Brain pericyte (primary cell): ENCODE results near the gene IL3RA.
"Not testable (repeated sequence)": the region's sequence is repeated elsewhere in the genome, so short reads cannot be mapped to it uniquely, and the experiment has no call there.

ENCODE experiments used
- DNase-seq: peaks from one replicate; pipeline ENCODE4 v3.0.0-alpha.2; 2012; ENCODE audit warnings: low read depth, low spot score

Gene IL3RA

DNA sequence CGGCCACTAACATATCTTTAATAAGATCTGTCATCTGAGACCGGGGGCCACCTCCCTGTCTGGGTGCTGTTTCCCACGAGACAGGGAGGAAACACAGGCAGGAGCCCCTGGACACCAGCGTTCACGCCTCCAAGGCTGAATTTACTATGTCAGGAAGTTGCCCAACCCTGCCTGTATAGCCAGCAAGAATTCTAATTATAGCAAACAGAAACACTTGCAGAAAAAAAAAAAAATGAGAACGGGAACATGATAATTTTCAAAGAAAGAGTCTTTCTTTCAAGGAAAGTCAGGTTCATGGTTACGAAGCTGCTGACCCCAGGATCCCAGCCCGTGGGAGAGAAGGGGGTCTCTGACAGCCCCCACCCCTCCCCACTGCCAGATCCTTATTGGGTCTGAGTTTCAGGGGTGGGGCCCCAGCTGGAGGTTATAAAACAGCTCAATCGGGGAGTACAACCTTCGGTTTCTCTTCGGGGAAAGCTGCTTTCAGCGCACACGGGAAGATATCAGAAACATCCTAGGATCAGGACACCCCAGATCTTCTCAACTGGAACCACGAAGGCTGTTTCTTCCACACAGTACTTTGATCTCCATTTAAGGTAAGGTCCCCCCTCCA is at the start of gene IL3RA:
Gene IL3RA (plus strand): TSS at position 455 of the 613 bp plus-strand sequence. CDS start 4,981 bp downstream, outside the sequence.
- no peak for DNase-seq

GRCh38 chrX:1289535-1289934 is 47.0 kb upstream of the IL3RA start:
- DNase-seq = no peak

- no peak for DNase-seq
Measured at GRCh38 chrX:1291110-1291740, 45.4 kb upstream of the IL3RA start.

GRCh38 chrX:1292575-1293290 is 43.9 kb upstream of the IL3RA start:
- DNase-seq = no peak

- no peak for DNase-seq
Measured at GRCh38 chrX:1294301-1295067, 42.1 kb upstream of the IL3RA start.

GRCh38 chrX:1295550-1295949 is 41.0 kb upstream of the IL3RA start:
- DNase-seq = no peak

GRCh38 chrX:1297591-1297990 is 39.0 kb upstream of the IL3RA start:
- DNase-seq = not testable (repeated sequence)

DNA sequence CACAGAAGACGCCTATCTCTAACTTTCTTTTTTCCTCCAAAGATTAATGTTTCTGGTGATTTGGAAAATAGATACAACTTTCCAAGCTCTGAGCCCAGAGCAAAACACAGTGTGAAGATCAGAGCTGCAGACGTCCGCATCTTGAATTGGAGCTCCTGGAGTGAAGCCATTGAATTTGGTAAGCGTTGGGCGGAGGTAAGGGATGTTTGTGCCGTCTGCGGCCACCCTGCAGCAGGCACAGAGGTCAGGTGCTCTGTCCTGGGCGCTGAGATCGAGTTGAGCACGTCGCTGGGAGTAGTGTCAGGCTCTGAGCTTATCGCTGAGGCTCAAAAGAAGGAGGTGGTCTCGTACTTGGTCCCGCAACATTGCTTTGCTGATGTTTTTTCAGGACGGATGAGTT is 36.1 kb upstream of the IL3RA start:
- DNase-seq = no peak

DNA sequence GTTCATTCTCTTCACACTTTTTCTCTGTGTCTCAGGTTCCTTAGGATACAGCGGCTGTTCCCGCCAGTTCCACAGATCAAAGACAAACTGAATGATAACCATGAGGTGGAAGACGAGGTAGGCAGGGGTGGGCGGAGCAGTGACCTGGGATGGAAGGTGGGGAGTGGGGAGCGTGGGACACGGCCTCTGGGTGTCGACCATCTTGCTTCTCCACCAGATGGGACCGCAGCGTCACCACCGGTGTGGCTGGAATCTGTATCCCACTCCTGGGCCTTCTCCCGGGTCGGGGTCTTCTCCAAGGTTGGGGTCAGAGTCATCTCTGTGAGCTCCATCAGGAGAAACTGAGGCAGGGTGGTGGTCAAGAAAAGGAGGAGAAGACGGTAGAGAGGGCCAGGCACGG is 31.2 kb upstream of the IL3RA start:
- no peak for DNase-seq

DNA sequence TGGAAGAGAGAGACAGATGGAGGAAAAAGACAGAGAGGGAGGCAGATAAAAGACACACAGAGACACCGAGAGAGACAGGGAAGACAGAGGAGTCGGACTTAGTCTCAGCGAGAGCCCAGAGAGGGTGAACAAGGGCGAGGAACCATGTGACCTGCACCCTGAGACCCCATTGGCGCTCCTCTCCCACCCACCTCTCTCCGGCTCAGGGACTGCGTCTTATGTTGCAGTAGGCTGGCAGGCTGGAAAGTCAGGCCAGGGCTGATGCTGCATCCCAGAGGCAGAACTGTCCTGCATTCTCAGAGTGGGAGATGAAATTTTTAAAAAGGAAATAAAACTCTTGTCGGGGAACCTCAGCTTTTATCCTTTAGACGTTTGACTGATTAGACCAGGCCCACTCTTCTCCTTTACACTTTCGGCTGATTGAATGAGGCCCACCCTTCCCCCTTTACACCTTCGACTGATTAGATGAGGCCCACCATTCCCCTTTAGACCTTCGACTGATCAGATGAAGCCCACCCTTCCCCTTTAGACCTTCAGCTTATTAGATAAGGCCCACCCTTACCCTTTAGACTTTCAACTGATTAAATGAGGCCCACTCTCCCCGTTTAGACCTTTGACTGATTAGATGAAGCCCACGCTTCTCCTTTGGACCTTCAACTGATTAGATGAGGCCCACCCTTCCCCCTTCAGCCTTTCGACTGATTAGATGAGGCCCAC is 29.5 kb upstream of the IL3RA start:
- DNase-seq = no peak

DNA sequence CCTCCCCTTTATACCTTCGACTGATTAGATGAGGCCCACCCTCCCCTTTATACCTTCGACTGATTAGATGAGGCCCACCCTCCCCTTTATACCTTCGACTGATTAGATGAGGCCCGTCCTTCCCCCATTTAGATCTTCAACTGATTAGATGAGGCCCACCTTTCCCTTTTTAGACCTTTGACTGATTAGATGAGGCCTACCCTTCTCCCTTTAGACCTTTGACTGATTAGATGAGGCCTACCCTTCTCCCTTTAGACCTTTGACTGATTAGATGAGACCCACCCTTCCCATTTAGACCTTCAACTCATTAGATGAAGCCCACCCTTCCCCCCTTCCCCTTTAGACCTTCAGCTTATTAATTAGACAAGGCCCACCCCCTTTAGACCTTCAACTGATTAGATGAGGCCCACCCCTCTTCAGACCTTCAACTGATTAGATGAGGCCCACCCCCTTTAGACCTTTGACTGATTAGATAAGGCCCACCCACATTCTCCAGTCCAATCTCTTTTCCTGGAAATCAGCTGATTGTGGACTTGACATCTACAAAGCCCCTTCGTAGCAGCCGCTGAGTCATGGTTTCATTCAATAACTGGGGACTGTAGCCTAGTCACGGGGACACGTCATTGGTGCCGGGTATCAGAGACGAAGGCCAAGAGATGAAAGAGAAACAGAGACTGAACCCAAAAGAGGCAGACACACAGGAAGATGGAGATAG is 28.8 kb upstream of the IL3RA start:
- no peak for DNase-seq

- no peak for DNase-seq
Measured at GRCh38 chrX:1308476-1308875, 28.1 kb upstream of the IL3RA start.

DNA sequence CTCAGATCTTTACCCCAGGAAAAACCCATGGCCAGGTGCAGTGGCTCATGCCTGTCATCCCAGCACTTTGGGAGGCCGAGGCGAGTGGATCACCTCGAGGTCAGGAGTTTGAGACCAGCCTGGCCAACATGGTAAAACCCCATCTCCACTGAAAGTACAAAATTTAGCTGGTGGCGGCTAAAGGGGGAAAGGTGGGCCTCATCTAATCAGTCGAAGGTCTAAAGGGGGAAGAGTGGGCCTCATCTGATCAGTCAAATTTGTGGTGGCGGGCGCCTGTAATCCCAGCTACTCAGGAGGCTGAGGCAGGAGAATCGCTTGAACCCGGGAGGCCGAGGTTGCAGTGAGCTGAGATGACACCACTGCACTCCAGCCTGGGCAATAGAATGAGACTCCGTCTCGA is 27.7 kb upstream of the IL3RA start:
- not testable (repeated sequence) for DNase-seq

DNA sequence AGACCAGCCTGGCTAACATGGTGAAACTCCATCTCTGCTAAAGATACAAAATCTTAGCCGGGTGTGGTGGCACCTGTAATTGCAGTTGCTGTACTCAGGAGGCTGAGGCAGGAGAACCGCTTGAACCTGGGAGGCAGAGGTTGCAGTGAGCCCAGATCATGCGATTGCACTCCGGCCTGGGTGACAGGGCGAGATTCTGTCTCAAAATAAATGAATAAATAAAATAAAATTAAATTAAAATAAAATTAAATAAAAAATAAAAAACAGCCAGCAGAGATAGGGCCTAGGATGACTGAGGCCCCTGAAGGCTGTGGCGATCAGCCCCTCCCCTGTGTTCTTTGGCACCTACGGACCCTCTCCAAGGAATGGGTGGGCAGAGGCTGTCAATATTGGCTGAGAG is 22.8 kb upstream of the IL3RA start:
- no peak for DNase-seq

- DNase-seq = no peak
Measured at GRCh38 chrX:1316527-1316926, 20.1 kb upstream of the IL3RA start.

GRCh38 chrX:1321674-1322073 is 14.9 kb upstream of the IL3RA start:
- no peak for DNase-seq

DNA sequence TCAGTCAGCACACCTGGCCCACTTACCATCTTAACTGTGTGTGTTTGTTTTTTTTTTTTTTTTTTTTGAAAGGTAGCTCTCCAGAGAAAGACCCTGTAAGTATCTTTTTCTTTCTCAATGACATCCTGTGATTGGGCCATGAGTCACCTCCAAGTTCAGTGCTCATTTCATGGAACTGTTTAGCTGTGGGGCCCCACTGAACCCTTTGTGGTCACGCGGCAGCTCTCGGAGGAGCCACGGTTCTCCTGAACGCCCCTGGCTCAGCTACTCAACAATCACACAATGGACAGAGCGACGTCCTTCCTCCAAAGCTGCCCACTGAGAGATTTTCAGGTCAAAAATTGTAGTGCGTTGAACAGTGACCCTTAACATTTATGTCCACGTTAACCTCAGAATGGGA is 14.2 kb upstream of the IL3RA start:
- no peak for DNase-seq

DNA sequence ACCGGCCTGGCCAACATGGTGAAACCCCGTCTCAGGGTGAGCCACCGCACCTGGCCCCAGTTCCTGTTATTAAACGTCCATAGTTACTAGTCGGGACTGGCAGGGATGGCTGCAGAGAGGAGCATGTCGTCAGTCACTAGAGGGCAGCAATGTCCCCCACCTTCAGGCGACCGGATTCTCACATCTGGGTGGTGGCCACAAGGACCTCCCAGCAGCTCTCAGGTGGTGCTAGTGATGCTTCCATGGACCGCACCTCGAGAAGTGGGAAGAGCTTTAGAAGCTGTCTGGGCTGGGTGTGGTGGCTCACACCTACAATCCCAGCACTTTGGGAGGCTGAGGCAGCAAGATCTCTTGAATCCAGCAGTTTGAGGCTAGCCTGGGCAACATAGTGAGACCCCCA is 13.3 kb upstream of the IL3RA start:
- no peak for DNase-seq

- no peak for DNase-seq
Measured at GRCh38 chrX:1325515-1326116, 11.0 kb upstream of the IL3RA start.

GRCh38 chrX:1327651-1328304 is 8.8 kb upstream of the IL3RA start:
- DNase-seq = no peak
